ENCODE results near the gene PAX9.

PAX9 gene

GRCh38 chr14:36655963-36656686 is 5.5 kb upstream of the PAX9 start:
- DNase-seq (ENCODE audit: low read depth in 2 of 2) = no peak

GRCh38 chr14:36656687-36657398 is 4.8 kb upstream of the PAX9 start:
- no peak for DNase-seq (ENCODE audit: low read depth in 2 of 2)

- no peak for DNase-seq (ENCODE audit: low read depth in 2 of 2)
Measured at GRCh38 chr14:36657399-36658122, 4.1 kb upstream of the PAX9 start.

- no peak for DNase-seq (ENCODE audit: low read depth in 2 of 2)
Measured at GRCh38 chr14:36658123-36659009, 3.3 kb upstream of the PAX9 start.

GRCh38 chr14:36659010-36659821 is 2.4 kb upstream of the PAX9 start:
- DNase-seq (ENCODE audit: low read depth in 2 of 2) = no peak

- no peak for DNase-seq (ENCODE audit: low read depth in 2 of 2)
Measured at GRCh38 chr14:36659822-36660735, 1.6 kb upstream of the PAX9 start.

GRCh38 chr14:36660736-36661505 is 739 bp upstream of the PAX9 start:
- no peak for DNase-seq (ENCODE audit: low read depth in 2 of 2)

- DNase-seq (ENCODE audit: low read depth in 2 of 2) = no peak
Measured at GRCh38 chr14:36662258-36662542, 540 bp downstream of the PAX9 start.

GRCh38 chr14:36662543-36663403 is 1.1 kb downstream of the PAX9 start:
- DNase-seq (ENCODE audit: low read depth in 2 of 2) = no peak

- DNase-seq (ENCODE audit: low read depth in 2 of 2) = no peak
Measured at GRCh38 chr14:36663404-36664321, 2.0 kb downstream of the PAX9 start.

GRCh38 chr14:36664322-36665193 is 2.9 kb downstream of the PAX9 start:
- no peak for DNase-seq (ENCODE audit: low read depth in 2 of 2)

GRCh38 chr14:36665887-36666415 is 4.3 kb downstream of the PAX9 start:
- DNase-seq (ENCODE audit: low read depth in 2 of 2) = no peak

- no peak for DNase-seq (ENCODE audit: low read depth in 2 of 2)
Measured at GRCh38 chr14:36666416-36667206, 5.0 kb downstream of the PAX9 start.

GRCh38 chr14:36667679-36668078 is 6.0 kb downstream of the PAX9 start:
- DNase-seq (ENCODE audit: low read depth in 2 of 2) = no peak

- no peak for DNase-seq (ENCODE audit: low read depth in 2 of 2)
Measured at GRCh38 chr14:36671149-36671548, 9.5 kb downstream of the PAX9 start.
